ENCODE data around the gene TMEM100.

DNA sequence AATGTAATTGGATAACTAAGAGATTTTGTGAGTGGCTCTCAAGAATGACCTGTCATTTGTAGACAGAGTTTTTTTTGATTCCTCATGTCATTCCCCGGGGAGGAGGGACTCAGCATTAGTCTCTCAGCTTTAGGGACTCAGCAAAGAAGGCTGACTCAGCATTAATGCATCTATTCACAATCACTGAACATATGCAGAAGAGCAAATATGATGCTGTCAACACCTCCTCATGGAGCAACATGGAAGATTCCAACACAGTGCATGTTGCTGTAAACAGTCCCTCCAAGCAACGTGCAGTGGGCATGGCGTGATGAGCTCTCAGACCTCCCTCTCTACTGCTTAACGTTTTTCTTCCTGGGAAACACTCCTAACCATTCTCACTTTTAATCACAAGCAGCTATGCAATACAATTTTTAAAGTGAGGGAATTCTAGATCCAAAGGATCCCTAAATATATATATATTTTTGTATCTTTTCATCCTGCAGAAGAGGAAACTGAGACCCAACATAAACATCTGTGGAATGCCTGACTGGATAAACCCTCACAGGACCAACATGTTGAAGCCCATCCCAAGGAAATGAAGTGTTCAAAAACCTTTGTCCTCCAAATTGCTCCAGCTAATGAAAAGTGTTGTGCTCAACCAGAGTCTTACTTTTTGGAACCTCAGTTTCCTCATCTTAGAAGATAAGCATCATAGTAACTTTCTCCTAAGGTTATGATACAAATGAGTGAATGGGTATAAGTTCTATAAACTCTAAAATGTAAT is 38.9 kb downstream of the TMEM100 start:
- TF ChIP-seq, protein P1, sequence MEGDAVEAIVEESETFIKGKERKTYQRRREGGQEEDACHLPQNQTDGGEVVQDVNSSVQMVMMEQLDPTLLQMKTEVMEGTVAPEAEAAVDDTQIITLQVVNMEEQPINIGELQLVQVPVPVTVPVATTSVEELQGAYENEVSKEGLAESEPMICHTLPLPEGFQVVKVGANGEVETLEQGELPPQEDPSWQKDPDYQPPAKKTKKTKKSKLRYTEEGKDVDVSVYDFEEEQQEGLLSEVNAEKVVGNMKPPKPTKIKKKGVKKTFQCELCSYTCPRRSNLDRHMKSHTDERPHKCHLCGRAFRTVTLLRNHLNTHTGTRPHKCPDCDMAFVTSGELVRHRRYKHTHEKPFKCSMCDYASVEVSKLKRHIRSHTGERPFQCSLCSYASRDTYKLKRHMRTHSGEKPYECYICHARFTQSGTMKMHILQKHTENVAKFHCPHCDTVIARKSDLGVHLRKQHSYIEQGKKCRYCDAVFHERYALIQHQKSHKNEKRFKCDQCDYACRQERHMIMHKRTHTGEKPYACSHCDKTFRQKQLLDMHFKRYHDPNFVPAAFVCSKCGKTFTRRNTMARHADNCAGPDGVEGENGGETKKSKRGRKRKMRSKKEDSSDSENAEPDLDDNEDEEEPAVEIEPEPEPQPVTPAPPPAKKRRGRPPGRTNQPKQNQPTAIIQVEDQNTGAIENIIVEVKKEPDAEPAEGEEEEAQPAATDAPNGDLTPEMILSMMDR (conservative IDR thresholded peaks at IDR 0.05; ENCODE audit: low read depth, low read length): no peak
- no peak for TF ChIP-seq EZH2 (IDR thresholded peaks at IDR 0.05; ENCODE audit: low read length, unreplicated experiment)

All from PC-3 (cell line).